ENCODE results near the gene ZSCAN16.

DNA sequence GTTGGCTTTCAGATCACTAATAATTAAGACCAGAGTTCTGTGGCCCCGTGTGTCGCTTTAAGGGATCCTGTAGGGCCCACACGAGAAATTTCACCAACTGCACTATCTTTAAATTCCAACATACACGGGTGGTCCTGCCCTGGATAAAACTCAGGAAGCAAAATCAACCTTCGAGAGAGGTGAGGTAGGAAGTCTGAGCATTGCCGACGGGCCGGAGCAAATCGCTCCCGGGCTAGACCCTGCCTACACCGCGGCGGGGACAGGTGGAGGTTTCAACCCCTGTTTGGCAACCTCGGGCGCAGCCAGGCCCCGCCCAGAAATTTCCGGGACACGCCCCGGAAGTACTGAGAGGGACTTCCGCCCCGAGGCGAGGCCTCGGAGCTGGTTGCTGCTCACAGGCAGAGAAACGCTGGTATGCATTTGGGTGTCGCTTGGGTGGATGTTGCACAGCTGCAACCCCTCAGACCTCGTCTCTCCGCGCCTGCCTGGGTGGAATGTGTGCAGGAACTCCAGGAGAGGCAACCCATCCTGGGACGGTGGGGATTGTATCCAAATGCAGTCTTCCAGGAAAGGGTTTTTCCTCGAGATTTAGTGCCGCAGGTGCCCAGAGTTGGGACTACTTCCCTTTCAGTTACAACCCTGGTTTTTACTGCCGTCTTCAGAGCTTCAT is 37.1 kb downstream of the ZSCAN16 start:
- TF ChIP-seq POLR2AphosphoS5 (IDR thresholded peaks at IDR 0.05; ENCODE audit: insufficient read depth in 1 of 2, low read depth in 1 of 2): peak in 1 of 2 donors; percentile 58
- TF ChIP-seq, protein P1, sequence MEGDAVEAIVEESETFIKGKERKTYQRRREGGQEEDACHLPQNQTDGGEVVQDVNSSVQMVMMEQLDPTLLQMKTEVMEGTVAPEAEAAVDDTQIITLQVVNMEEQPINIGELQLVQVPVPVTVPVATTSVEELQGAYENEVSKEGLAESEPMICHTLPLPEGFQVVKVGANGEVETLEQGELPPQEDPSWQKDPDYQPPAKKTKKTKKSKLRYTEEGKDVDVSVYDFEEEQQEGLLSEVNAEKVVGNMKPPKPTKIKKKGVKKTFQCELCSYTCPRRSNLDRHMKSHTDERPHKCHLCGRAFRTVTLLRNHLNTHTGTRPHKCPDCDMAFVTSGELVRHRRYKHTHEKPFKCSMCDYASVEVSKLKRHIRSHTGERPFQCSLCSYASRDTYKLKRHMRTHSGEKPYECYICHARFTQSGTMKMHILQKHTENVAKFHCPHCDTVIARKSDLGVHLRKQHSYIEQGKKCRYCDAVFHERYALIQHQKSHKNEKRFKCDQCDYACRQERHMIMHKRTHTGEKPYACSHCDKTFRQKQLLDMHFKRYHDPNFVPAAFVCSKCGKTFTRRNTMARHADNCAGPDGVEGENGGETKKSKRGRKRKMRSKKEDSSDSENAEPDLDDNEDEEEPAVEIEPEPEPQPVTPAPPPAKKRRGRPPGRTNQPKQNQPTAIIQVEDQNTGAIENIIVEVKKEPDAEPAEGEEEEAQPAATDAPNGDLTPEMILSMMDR (IDR thresholded peaks at IDR 0.05): no peak
